Ishikawa (cell line): ENCODE measurements around the gene PHF2.

Experiments
- CEBPB ChIP-seq: IDR thresholded peaks from 2 replicates; pipeline ENCODE4 v1.6.1; 2012
- FOXM1 ChIP-seq: IDR thresholded peaks from 2 replicates; pipeline ENCODE4 v1.6.1; 2012; ENCODE audit warnings: low read depth, borderline replicate concordance
- MAX ChIP-seq: IDR thresholded peaks from 2 replicates; pipeline ENCODE4 v1.6.1; 2012
- REST ChIP-seq: IDR thresholded peaks from 2 replicates; pipeline ENCODE4 v1.6.1; 2012; ENCODE audit warnings: low read depth, mild to moderate bottlenecking
- YY1 ChIP-seq: IDR thresholded peaks from 2 replicates; pipeline ENCODE4 v1.6.1; 2012; ENCODE audit warnings: low read depth

GRCh38 chr9:93636667-93637066 is 60.3 kb downstream of the PHF2 start:
- TF ChIP-seq MAX = no peak
- no peak for TF ChIP-seq YY1
- TF ChIP-seq FOXM1 = no peak
- TF ChIP-seq CEBPB = no peak
- TF ChIP-seq REST = no peak
